Astrocyte of the cerebellum (primary cell): Measurements from ENCODE around the gene HOXA13.

Experiments
- DNase-seq: peaks from one replicate; pipeline ENCODE4 v3.0.0-alpha.2; 2011; ENCODE audit warnings: low read depth
- H3K4me3 ChIP-seq: 2 replicates; pipeline ENCODE4 v1.5.1; 2011; ENCODE audit warnings: mild to moderate bottlenecking, low read depth, low read length, moderate library complexity
- CTCF ChIP-seq: IDR thresholded peaks from 2 replicates; pipeline ENCODE4 v1.5.1; 2012; ENCODE audit warnings: low read length, low read depth, moderate library complexity, mild to moderate bottlenecking; ENCODE audit errors: missing control alignments
- in situ Hi-C: cut with HindIII; loops from 2 replicates; pipeline ENCODE4 v1.10.0; 2017; ENCODE audit warnings: low sequenced_read_pairs

The HOXA13 gene

DNA sequence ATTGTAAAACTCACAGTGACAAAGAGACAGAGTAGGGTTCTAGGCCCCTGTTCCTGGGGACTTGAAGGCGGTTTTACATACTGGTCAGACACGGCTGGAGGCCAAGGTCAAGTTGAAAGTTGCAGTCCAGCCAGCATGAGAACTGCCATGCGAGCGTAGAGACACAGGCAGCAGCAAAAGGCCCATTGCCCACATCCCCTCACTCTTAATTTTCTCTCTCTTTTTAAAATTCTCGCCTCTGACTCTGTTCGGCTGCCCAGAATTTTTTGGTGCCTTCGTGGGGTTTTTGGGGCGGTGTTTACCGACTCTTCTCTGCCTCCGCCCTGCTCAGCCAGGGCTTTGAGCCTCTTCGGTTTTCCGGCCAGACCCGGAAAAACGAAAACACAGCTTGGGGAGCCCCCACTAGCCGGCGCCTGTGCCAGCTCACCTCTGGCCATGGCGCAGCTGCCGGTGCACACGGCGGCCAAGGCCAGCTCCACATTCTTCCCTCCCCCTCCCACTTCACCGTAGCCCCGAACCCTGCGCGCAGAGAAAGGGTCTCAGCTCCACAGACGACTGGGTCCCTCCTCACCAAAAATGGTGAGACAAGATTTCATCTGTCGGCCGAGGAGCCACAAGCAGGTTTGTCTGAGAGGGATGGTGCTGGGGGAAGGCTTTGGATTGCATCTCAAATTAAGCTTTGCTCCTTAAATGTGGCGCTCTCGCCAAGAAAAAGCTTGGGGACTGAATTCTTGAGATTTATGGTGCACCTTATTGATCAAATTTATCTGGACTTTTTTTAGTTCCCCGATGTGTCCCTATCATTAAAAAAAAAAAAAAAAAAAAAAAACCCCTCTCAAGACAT lies 2.3 kb upstream of the HOXA13 start:
- in situ Hi-C loops, result loop anchor here (25.0 kb wide), 1 partner anchor 385 kb away; no protein-coding TSS in a partner anchor
- no peak for DNase-seq
- no peak for TF ChIP-seq CTCF
- no peak overlapping the region for H3K4me3 ChIP-seq

DNA sequence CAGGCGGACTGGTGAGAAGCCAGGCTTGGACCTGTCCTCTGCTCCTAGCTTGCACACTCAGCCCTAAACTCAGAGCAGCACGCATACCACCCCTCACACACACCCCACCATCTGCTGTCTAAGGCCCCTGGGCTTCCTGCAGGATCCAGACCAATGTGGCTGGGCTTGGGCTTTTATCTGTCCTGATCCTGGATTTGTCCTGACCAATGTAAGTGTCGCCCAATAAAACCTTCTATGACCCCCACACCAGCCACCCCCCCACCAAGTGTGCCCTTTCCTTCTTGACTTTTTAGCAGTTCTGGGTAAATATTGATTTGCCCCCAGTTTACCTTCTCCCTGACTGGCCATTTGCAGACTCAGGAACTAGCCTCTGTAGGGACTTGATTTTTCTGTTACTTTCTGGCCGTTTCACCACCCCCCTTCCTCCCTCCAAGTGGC lies 1.7 kb upstream of the HOXA13 start:
- no peak for TF ChIP-seq CTCF
- DNase-seq, result no peak
- no peak overlapping the region for H3K4me3 ChIP-seq
- in situ Hi-C loops, result loop anchor here (25.0 kb wide), 1 partner anchor 386 kb away; no protein-coding TSS in a partner anchor

DNA sequence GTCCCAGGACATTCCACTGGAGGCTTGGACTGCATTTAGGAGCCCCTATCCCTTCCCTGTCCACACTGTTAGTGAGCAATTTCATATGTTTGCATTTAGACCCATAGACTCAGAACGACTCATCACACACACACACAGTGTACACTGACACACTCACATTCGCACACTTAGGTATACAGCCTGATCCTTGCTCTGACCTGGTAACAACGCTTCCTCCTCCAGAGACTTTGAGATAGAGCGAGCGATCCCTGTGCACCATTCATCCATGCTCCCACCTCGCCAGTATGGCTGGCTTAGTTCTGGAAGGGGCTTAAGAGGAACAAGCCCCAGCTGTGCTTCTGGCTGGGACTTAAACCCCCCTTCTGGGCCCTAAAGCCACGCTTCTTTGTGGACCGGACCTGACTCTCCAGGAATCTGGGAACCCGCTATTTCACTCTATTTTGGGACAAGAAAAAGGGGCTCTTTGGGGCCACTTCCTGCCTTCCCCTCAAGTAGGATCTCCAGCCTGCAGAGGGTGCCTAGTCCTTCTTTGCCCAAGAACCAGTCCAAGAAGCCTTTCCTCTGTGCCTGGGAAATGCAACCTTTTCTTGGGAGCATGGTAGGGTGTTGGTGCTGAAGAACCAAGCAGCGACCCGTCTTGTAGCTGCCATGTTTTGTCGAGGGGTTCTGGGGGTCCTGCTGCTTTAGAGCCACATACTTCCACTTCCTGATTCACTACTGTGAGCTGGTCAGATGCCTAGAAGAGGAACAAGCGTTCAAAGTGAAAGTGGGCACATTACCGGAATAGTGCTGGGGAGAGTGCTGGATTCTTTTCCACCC lies 1.1 kb upstream of the HOXA13 start:
- TF ChIP-seq CTCF, result no peak
- no peak for DNase-seq
- in situ Hi-C loops, result loop anchor here (25.0 kb wide), 1 partner anchor 386 kb away; no protein-coding TSS in a partner anchor
- no peak overlapping the region for H3K4me3 ChIP-seq

GRCh38 chr7:27198871-27199801 lies 755 bp downstream of the HOXA13 start:
- no peak for DNase-seq
- no peak overlapping the region for H3K4me3 ChIP-seq
- no peak for TF ChIP-seq CTCF
- in situ Hi-C loops, result no loop called here

- no peak overlapping the region for H3K4me3 ChIP-seq
- DNase-seq, result no peak
- in situ Hi-C loops, result no loop called here
Measured at GRCh38 chr7:27198138-27198841, 1.6 kb downstream of the HOXA13 start.

More at GRCh38 chr7:27198138-27198841, 1.6 kb downstream of the HOXA13 start:
- no peak for TF ChIP-seq CTCF
